HG03469 (cell line): Measurements from ENCODE around the gene FIBCD1.

Experiments
- ATAC-seq: cut with Tn5 transposase; IDR thresholded peaks from one replicate; pipeline ENCODE4 v1.9.1; 2021; ENCODE audit warnings: mild to moderate bottlenecking, moderate library complexity, moderate number of reproducible peaks; ENCODE audit not compliant: unreplicated experiment

The FIBCD1 gene

GRCh38 chr9:130937146-130938076, 1.6 kb downstream of the FIBCD1 start:
- ATAC-seq: no peak

- ATAC-seq: no peak
Measured at GRCh38 chr9:130936285-130937117, 2.5 kb downstream of the FIBCD1 start.

- ATAC-seq: no peak
Measured at GRCh38 chr9:130935648-130936271, 3.3 kb downstream of the FIBCD1 start.

GRCh38 chr9:130934702-130935647, 4.1 kb downstream of the FIBCD1 start:
- ATAC-seq: no peak

- ATAC-seq: no peak
Measured at GRCh38 chr9:130934246-130934645, 4.8 kb downstream of the FIBCD1 start.

GRCh38 chr9:130933114-130934046, 5.7 kb downstream of the FIBCD1 start:
- no peak for ATAC-seq

GRCh38 chr9:130932255-130933079, 6.6 kb downstream of the FIBCD1 start:
- ATAC-seq: no peak

GRCh38 chr9:130931508-130932254, 7.4 kb downstream of the FIBCD1 start:
- no peak for ATAC-seq

- no peak for ATAC-seq
Measured at GRCh38 chr9:130930804-130931349, 8.2 kb downstream of the FIBCD1 start.

- ATAC-seq: no peak
Measured at GRCh38 chr9:130930132-130930803, 8.8 kb downstream of the FIBCD1 start.

- ATAC-seq: no peak
Measured at GRCh38 chr9:130929571-130930038, 9.4 kb downstream of the FIBCD1 start.

GRCh38 chr9:130927995-130928900, 10.8 kb downstream of the FIBCD1 start:
- no peak for ATAC-seq

- ATAC-seq: no peak
Measured at GRCh38 chr9:130927338-130927737, 11.7 kb downstream of the FIBCD1 start.

GRCh38 chr9:130925050-130925678, 13.9 kb downstream of the FIBCD1 start:
- no peak for ATAC-seq

- no peak for ATAC-seq
Measured at GRCh38 chr9:130924448-130924788, 14.6 kb downstream of the FIBCD1 start.
